Subcutaneous adipose tissue (tissue), 4 donors: Measurements from ENCODE around the gene TECPR2. TPM values are rescaled to one million over a fixed set of nuclear protein-coding genes. Genes with fewer than 3 reads are reported as not detected.

Source experiments
- CTCF ChIP-seq: fragments of 450-650 bp; IDR thresholded peaks from one replicate; pipeline ENCODE4 v1.5.1; 2016; ENCODE audit warnings: low read depth, mild to moderate bottlenecking, control low read depth, antibody characterized with exemption, moderate library complexity
- total RNA-seq, 4 donors: library from RNA; depleted of rRNA; stranded (reverse); fragments of >200 nt; gene quantifications; one replicate each; pipeline ENCODE4 v1.1.0, GENCODE V29; 2016

TECPR2 gene
- total RNA-seq, 4 donors from 2014 or later, result 14.4 to 23.0 (median 15.0) TPM

DNA sequence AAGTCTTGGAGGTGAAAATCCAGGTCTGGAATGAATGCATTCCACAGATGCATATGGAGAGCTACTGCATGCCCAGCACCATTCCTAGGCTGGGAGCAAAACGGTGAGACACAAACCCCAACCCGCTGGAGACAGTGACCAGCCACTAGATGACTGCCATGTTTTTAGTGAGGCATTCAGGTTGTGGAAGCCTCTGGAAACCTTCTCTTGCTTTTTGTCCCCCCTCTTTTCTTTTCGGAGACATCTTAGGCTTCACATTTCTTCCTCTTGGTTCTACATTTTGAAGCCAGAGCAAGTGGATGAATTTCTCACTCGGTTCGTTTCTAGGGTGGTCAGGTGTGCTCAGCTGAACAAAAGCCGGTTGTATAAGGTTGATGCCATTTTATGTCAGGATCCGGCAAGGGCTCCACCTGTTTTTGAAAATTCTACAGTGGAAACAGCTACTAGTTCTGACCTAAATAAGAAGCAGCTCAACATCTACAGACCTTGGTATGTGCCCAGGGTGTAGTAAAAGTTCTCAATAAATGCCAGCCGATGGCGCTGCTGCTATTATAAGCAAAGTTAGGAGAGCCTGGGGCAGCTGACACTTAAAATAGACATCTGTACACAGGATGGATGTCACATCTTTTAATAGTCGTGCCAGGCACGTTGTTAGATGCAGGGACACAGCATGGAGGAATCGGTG, 45.0 kb upstream of the TECPR2 start:
- TF ChIP-seq CTCF, result no peak

DNA sequence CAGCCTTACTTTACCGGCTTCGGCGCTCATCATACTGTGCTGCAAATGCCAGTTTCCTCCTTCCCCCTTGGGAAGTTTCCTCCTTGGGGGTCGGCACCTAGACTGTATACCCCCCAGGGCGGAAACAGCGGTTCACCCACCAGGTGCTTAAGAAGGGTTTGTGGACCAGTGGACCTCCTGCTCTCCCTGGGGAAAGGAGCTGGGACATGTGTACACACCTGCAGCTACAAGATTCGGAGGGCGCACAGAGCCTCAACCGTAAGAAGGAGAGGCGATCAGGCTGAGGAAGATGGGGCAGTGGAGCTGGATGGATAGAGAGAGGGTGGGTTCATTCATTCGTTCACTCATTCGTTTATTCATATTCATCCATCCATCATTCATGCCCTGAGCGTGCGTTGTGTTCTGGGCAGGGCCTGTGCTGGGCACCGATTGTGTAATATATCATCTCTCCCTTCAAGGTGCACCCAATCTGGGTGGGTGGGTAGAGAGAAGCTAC, 43.9 kb upstream of the TECPR2 start:
- no peak for TF ChIP-seq CTCF

DNA sequence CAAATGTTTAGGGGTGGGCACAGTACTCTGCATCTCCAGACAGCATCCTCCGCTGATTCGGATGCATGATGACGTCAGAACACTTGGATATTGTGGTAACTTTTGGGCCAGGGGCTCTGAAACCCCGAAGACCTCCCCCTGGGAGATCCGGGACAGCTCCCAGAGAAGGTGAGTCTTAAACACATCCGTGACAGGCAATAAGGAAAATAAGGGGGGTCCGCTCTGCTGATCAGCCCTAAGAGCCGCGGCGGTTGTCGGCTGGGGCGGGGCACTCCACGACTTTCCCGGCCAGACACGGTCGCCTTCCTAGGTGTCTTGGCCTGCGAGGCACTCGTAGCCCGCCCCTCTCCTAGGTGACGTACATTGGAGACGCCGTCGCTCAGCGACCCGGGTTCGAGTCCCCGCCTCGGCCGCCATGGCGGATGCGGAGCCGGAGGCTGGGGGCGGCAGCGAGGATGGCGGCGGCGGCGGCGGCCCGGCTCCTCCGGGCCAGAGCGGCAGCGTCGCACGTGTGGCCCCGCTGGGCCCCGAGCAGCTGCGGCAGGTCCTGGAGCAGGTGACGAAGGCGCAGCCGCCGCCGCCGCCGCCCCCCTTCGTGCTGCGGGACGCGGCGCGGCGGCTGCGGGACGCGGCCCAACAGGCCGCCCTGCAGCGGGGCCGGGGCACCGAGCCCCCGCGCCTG, 43.2 kb upstream of the TECPR2 start, which contains the start of gene ZNF839:
TSS of gene ZNF839 (plus strand) at position 396 of the 682 bp plus-strand sequence. CDS start at position 416, 20 bp downstream.
- TF ChIP-seq CTCF, result no peak

DNA sequence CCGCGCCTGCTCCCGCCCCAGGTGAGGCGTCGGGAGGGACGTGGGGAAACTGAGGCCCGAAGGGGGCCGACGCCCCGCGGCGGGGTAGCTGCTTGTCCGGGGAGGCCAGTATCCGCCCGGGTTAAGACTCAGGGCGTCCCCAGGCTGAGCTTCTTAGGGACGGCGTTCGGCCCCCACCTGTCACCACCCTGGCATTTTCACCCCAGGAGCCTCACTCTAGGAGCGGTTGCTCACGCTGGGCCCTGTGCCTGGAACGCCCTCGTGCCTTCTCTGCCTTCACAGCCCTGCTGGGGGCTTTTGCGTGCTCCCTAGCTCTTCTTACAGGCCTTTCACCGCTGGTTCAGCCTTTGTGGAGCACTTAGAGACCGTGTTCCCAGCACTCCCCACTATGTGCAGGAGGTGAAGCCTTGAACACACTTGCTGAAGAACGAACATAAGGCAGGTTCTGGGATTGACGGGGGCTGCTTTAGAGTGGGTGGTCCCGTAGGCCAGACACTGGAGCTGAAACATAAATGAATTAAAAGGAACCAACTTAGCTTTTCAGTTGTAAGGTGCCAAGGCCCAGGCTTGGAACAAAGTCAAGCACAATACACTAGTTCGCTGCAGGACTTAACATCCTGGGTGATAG, 42.6 kb upstream of the TECPR2 start:
- TF ChIP-seq CTCF, result no peak

GRCh38 chr14:102320671-102321455, 41.9 kb upstream of the TECPR2 start:
- no peak for TF ChIP-seq CTCF

- TF ChIP-seq CTCF, result no peak
Measured at GRCh38 chr14:102321456-102322422, 41.0 kb upstream of the TECPR2 start.
